ENCODE measurements around the gene PARD3. TPM values are rescaled to one million over a fixed set of nuclear protein-coding genes. Genes with fewer than 3 reads are reported as not detected.

The PARD3 gene
- total RNA-seq, 4 donors from 2014 or later, result 150 to 172 (median 165) TPM

DNA sequence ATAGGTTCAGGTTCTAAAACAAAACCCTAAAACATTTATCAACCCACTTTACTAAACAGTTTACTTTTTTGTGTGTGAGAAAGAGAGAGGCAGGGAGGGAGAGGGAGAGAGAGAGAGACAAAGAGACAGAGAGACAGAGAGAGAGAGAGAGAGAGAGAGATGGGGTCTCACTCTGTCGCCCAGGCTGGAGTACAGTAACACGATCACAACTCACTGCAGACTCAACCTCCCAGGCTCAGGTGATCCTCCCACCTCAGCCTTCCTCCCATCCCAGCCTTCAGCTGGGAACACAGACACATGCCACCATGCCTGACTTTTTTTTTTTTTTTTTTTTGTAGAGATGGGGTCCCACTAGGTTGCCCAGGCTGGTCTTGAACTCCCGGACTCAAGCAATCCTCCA is 52.9 kb downstream of the PARD3 start:
- intact Hi-C loops (cut with DNase I; ENCODE audit: low total_unique reads), result no loop called here
- no peak for TF ChIP-seq POLR2A (IDR thresholded peaks at IDR 0.05)
- DNase-seq (ENCODE audit: low spot score in 2 of 2), result no peak
- 96 to 97% methylated on average over 3 of the region's 3 CpGs for WGBS, 2 donors
- H3K4me3 ChIP-seq (ENCODE audit: low read depth, poor library complexity, severe bottlenecking), result no peak overlapping the region

DNA sequence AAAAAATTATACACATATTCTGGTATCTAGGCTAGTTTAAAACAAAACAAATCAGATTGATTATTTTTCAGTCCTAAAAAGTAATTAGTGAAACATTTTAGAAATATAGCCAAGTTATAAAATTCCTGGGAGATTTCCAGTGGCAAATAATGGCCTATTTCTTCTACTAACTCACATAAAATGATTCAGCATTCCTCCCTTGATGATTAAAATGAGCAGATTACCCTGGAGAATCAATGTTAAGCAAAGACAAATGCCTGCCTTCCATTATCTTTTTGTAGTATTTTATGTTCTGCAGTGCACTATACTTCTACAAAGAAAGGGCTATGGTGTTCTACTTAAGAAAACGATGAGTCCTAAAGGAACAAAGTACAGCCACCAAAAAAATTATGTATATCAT is 53.6 kb downstream of the PARD3 start:
- no peak for DNase-seq (ENCODE audit: low spot score in 2 of 2)
- TF ChIP-seq POLR2A (IDR thresholded peaks at IDR 0.05), result no peak
- TF ChIP-seq, protein P1, sequence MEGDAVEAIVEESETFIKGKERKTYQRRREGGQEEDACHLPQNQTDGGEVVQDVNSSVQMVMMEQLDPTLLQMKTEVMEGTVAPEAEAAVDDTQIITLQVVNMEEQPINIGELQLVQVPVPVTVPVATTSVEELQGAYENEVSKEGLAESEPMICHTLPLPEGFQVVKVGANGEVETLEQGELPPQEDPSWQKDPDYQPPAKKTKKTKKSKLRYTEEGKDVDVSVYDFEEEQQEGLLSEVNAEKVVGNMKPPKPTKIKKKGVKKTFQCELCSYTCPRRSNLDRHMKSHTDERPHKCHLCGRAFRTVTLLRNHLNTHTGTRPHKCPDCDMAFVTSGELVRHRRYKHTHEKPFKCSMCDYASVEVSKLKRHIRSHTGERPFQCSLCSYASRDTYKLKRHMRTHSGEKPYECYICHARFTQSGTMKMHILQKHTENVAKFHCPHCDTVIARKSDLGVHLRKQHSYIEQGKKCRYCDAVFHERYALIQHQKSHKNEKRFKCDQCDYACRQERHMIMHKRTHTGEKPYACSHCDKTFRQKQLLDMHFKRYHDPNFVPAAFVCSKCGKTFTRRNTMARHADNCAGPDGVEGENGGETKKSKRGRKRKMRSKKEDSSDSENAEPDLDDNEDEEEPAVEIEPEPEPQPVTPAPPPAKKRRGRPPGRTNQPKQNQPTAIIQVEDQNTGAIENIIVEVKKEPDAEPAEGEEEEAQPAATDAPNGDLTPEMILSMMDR (IDR thresholded peaks at IDR 0.05), result no peak
- intact Hi-C loops (cut with DNase I; ENCODE audit: low total_unique reads), result no loop called here
- WGBS, 2 donors, result 45 to 57% methylated on average over 1 of the region's 1 CpG
- no peak overlapping the region for H3K4me3 ChIP-seq (ENCODE audit: low read depth, poor library complexity, severe bottlenecking)

DNA sequence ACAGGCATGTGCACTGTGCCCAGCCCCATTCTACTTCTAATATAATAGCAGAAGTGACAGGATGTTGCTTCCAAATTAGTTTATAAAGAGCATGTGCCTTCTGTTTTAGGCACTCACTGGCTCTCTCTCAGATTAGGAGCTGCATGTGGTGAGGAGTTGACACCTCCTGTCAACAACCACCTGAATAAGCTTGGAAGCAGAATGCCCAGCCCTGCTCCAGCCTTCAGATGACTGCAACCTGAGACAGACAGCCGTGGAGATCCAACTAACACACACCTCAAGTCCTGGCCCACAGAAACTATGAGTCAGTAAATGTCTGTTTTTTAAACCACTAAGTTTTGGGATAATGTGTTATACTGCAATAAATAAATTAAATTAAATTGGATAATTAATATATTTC is 54.5 kb downstream of the PARD3 start:
- 56 to 66% methylated on average over 1 of the region's 1 CpG for WGBS, 2 donors
- no peak for TF ChIP-seq POLR2A (IDR thresholded peaks at IDR 0.05)
- TF ChIP-seq, protein P1 (IDR thresholded peaks at IDR 0.05), result no peak
- intact Hi-C loops (cut with DNase I; ENCODE audit: low total_unique reads), result no loop called here
- no peak overlapping the region for H3K4me3 ChIP-seq (ENCODE audit: low read depth, poor library complexity, severe bottlenecking)
- no peak for DNase-seq (ENCODE audit: low spot score in 2 of 2)

- intact Hi-C loops (cut with DNase I; ENCODE audit: low total_unique reads), result no loop called here
- WGBS, 2 donors, result 46 to 54% methylated on average over 6 of the region's 6 CpGs
- TF ChIP-seq, protein P1 (IDR thresholded peaks at IDR 0.05), result no peak
- no peak for TF ChIP-seq POLR2A (IDR thresholded peaks at IDR 0.05)
- DNase-seq (ENCODE audit: low spot score in 2 of 2), result no peak
- no peak overlapping the region for H3K4me3 ChIP-seq (ENCODE audit: low read depth, poor library complexity, severe bottlenecking)
Measured at GRCh38 chr10:34759837-34760215, 55.3 kb downstream of the PARD3 start.

DNA sequence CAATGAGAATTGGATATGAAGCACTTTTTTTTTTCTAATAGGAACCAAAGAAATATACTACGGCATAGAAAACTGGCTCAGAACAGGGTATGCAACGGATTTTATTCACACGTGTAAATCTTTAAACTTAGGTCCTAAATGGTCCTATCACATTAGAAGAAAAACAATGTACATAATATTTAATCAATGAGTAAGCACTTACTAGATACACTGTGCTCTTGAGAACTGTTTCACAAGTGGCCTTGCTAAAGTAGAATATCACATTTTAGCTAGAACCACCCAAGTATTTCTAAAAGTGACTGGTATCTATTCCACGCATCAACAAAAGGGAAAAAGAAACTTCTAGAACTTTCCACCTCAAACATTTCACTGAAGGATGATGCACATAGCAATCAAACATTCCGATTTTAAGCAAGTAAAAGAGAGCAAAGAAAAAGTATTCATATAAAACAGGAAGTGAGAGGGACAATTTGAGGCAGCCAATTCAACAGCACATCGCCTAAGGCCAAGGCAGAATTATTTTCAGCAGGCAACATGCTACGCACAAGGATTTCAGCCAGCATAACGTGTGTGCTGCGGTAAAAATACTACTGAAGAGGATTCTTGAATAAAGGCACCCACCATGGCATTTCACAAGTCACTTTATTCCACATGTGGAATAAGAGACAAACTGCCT is 55.8 kb downstream of the PARD3 start:
- H3K4me3 ChIP-seq (ENCODE audit: low read depth, poor library complexity, severe bottlenecking), result no peak overlapping the region
- intact Hi-C loops (cut with DNase I; ENCODE audit: low total_unique reads), result no loop called here
- DNase-seq (ENCODE audit: low spot score in 2 of 2), result no peak
- TF ChIP-seq, protein P1 (IDR thresholded peaks at IDR 0.05), result no peak
- TF ChIP-seq POLR2A (IDR thresholded peaks at IDR 0.05), result no peak
- WGBS, 2 donors, result 50 to 61% methylated on average over 9 of the region's 9 CpGs

GRCh38 chr10:34758447-34758996 is 56.6 kb downstream of the PARD3 start:
- no peak overlapping the region for H3K4me3 ChIP-seq (ENCODE audit: low read depth, poor library complexity, severe bottlenecking)
- no peak for TF ChIP-seq POLR2A (IDR thresholded peaks at IDR 0.05)
- TF ChIP-seq, protein P1 (IDR thresholded peaks at IDR 0.05), result no peak
- 36 to 46% methylated on average over 3 of the region's 3 CpGs for WGBS, 2 donors
- DNase-seq (ENCODE audit: low spot score in 2 of 2), result no peak
- intact Hi-C loops (cut with DNase I; ENCODE audit: low total_unique reads), result no loop called here
